ENCODE measurements around the gene TTBK2.

GRCh38 chr15:42735382-42736165, 185.0 kb downstream of the TTBK2 start:
- no peak for TF ChIP-seq POLR2A (IDR thresholded peaks at IDR 0.05; ENCODE audit: low read length)
- TF ChIP-seq GATA1 (IDR thresholded peaks at IDR 0.05; ENCODE audit: low read depth, low read length), result no peak
